HepG2 (cell line): ENCODE data around the gene FDXR. TPM values are rescaled to one million over a fixed set of nuclear protein-coding genes. Genes with fewer than 3 reads are reported as not detected.

Experiments
- ATAC-seq: fragments of 200-7000 bp; cut with Tn5 transposase; 3 replicates; pipeline ENCODE4 v1.9.1; 2020; ENCODE audit warnings: mild to moderate bottlenecking, moderate library complexity
- BruUV-seq: library from RNA; stranded (reverse); fragments of 400-500 nt; replicated peaks from 2 replicates; lab custom pipeline; 2021; lab: Mats Ljungman, UMichigan
- CTCF ChIA-PET: fragments of 300-600 bp; formaldehyde crosslinking; extraction: SDS; loops from one replicate; lab custom pipeline; 2021; ENCODE audit warnings: low total read pairs, inconsistent platforms, low intra/inter-chr PET ratio; lab: Yijun Ruan, JAX
- POLR2A ChIA-PET: fragments of 350-600 bp; sonication (Branson Sonifier 250); formaldehyde crosslinking; loops from one replicate; lab custom pipeline; 2020; ENCODE audit warnings: antibody characterized with exemption, inconsistent platforms; lab: Yijun Ruan, JAX
- DNase-seq: peaks from one replicate; pipeline ENCODE4 v3.0.0-alpha.2; 2015; ENCODE audit warnings: low spot score
- FAIRE-seq: peaks from 3 replicates; lab custom pipeline; 2011; peaks lifted over from hg19 to GRCh38; lab: Jason Lieb, UNC
- H2AFZ ChIP-seq: one replicate; pipeline ENCODE4 v1.6.1; 2011; ENCODE audit warnings: low read length, inconsistent platforms
- H3K27ac ChIP-seq: fragments of 300-600 bp; 3 replicates; pipeline ENCODE4 v1.8.0; 2011; ENCODE audit warnings: mixed run types, mild to moderate bottlenecking, mixed read lengths, low read length, inconsistent platforms; ENCODE audit not compliant: insufficient read depth; ENCODE audit errors: extremely low read length
- H3K27me3 ChIP-seq, 2 experiments: fragments of 200-600 bp in 1 of 2; 2 replicates in 1 of 2; 3 replicates in 1 of 2; pipeline versions ENCODE4 v1.6.0 to v1.8.0; 2011; ENCODE audit warnings: low read length in 2 of 2, mild to moderate bottlenecking in 2 of 2, moderate library complexity in 2 of 2, inconsistent platforms in 1 of 2; ENCODE audit not compliant: insufficient read depth in 2 of 2, control insufficient read depth in 1 of 2
- H3K36me3 ChIP-seq, 2 experiments: fragments of 200-600 bp in 1 of 2; replicated peaks in 1 of 2; 2 replicates in 1 of 2; 3 replicates in 1 of 2; pipeline versions ENCODE4 v1.5.1 to v1.8.0; 2011; ENCODE audit warnings: low read length in 2 of 2, inconsistent platforms in 1 of 2; ENCODE audit not compliant: insufficient read depth in 2 of 2, control insufficient read depth in 1 of 2
- H3K4me1 ChIP-seq: 2 replicates; pipeline ENCODE4 v1.5.1; 2012; ENCODE audit warnings: low read length, inconsistent platforms; ENCODE audit not compliant: insufficient read depth
- H3K4me2 ChIP-seq: 2 replicates; pipeline ENCODE4 v1.6.0; 2011; ENCODE audit warnings: low read depth, low read length, inconsistent platforms
- H3K4me3 ChIP-seq, 3 experiments: fragments of 200-600 bp in 1 of 3; sonication (generic), shearing (Covaris generic) in 1 of 3; replicated peaks in 1 of 3; 2 replicates each; pipeline ENCODE4 v1.5.1; 2011 to 2016; ENCODE audit warnings: low read length in 3 of 3, inconsistent platforms in 2 of 3, low read depth in 2 of 3, mild to moderate bottlenecking in 2 of 3, control low read depth in 1 of 3, mixed read lengths in 1 of 3; ENCODE audit not compliant: insufficient read depth in 1 of 3
- H3K79me2 ChIP-seq: one replicate; pipeline ENCODE4 v1.6.1; 2011; ENCODE audit warnings: low read length, inconsistent platforms; ENCODE audit not compliant: insufficient read depth
- H3K9ac ChIP-seq: 2 replicates; pipeline ENCODE4 v1.6.0; 2011; ENCODE audit warnings: mild to moderate bottlenecking, low read depth, low read length, inconsistent platforms; ENCODE audit not compliant: insufficient read depth
- H3K9me3 ChIP-seq: 2 replicates; pipeline ENCODE4 v1.5.1; 2012; ENCODE audit warnings: mild to moderate bottlenecking, low read length
- H4K20me1 ChIP-seq: 2 replicates; pipeline ENCODE4 v1.6.0; 2011; ENCODE audit warnings: inconsistent platforms, mild to moderate bottlenecking, low read length, moderate library complexity; ENCODE audit not compliant: insufficient read depth
- RXRA ChIP-seq: sonication (generic); formaldehyde crosslinking; IDR thresholded peaks from 2 replicates; pipeline ENCODE4 v1.5.1; 2020; ENCODE audit warnings: missing genetic modification reagents
- ZNF678 ChIP-seq: sonication (generic); formaldehyde crosslinking; IDR thresholded peaks from 2 replicates; pipeline ENCODE4 v1.4.0; 2020; ENCODE audit warnings: mild to moderate bottlenecking, missing genetic modification reagents
- WGBS: methylation state at CpG from one replicate; pipeline ENCODE4 v1.1.6; 2017; ENCODE audit warnings: low lambda C conversion rate; 5-methylcytosine and 5-hydroxymethylcytosine counted together
- in situ Hi-C: cut with HindIII; loops from 2 replicates; pipeline ENCODE4 v1.10.0; 2017; ENCODE audit warnings: low pct_unique_long_range_greater_than_20kb; ENCODE audit not compliant: extremely low pct_ligation_motif_present
- intact Hi-C: fragments of 100-400 bp; cut with micrococcal nuclease; formaldehyde crosslinking; loops from one replicate; pipeline ENCODE4 v1.10.0; 2022; ENCODE audit not compliant: unreplicated experiment
- polyA plus RNA-seq, 8 experiments: library from polyadenylated mRNA; depleted of rRNA in 3 of 8; stranded (reverse) in 7 of 8; unstranded in 1 of 8; fragments of >200 nt; fragmentation: Illumina TruSeq in 4 of 8; extraction: Trizol in 4 of 8; gene quantifications; 2 replicates each; pipeline versions ENCODE4 v1.2.1 to v1.2.3, GENCODE V29; 2011 to 2016; ENCODE audit warnings: low read depth in 4 of 8, missing spikeins in 1 of 8, mixed read lengths in 1 of 8; ENCODE audit not compliant: insufficient read depth in 1 of 8
- total RNA-seq, 5 experiments: library from RNA; depleted of rRNA; stranded (reverse); fragments of >200 nt; fragmentation: Illumina TruSeq; extraction: Trizol; gene quantifications; 2 replicates each; pipeline ENCODE4 v1.2.3, GENCODE V29; 2016; ENCODE audit warnings: low read depth in 1 of 5
- TF ChIP-seq, protein P1 (sequence below): sonication (generic); formaldehyde crosslinking; IDR thresholded peaks from 2 replicates; pipeline ENCODE4 v1.5.0; 2020; ENCODE audit warnings: mild to moderate bottlenecking, missing genetic modification reagents, borderline replicate concordance

Gene FDXR
- total and polyA plus RNA-seq, 2 of the 13 experiments (the other 11 are each of a cell fraction or from before 2014, with no cell fraction given) = 23.4 to 116 TPM

GRCh38 chr17:74843352-74843627, 29.5 kb downstream of the FDXR start:
- Histone ChIP-seq H3K36me3 (no peaks in the 10 kb centered on the region), H3K79me2 (no peaks in the 10 kb centered on the region), H3K9me3 (no peaks in the 10 kb centered on the region), H4K20me1 (no peaks in the 10 kb centered on the region), H3K9ac (no peak overlapping the region), H3K27me3 (peaks cover 0 to 19% of the 10 kb centered on the region in 2 experiments; a peak in 2 of 5 replicates), H3K4me3 (peak overlapping the region in 1 of 3 experiments; percentile 71; a peak in 1 of 6 replicates), H3K27ac (no peak overlapping the region), H2AFZ (no peak overlapping the region), H3K4me2 (no peak overlapping the region), H3K4me1 (peaks cover 16% of the 10 kb centered on the region)
- intact Hi-C loops = loop anchor here (2.0 kb wide), 1 partner anchor 20 kb away; no protein-coding TSS in a partner anchor
- no TSS peak for BruUV-seq
- no peak for FAIRE-seq
- WGBS = no CpG with 5 or more reads among the region's 26 CpGs
- POLR2A ChIA-PET = interaction anchor here (0.6 to 1.9 kb wide), 9 partner anchors 9 to 169 kb away, joined by 3 to 15 read pairs (median 4); partner anchors contain the start of genes FDXR, MRPL58 and RAB37
- in situ Hi-C loops = no loop called here
- ATAC-seq = no peak
- TF ChIP-seq RXRA (CRISPR knock-in tag) = 0 out of 2 replicates have a peak, but pooled peaks have one; percentile 22
- TF ChIP-seq, protein P1, sequence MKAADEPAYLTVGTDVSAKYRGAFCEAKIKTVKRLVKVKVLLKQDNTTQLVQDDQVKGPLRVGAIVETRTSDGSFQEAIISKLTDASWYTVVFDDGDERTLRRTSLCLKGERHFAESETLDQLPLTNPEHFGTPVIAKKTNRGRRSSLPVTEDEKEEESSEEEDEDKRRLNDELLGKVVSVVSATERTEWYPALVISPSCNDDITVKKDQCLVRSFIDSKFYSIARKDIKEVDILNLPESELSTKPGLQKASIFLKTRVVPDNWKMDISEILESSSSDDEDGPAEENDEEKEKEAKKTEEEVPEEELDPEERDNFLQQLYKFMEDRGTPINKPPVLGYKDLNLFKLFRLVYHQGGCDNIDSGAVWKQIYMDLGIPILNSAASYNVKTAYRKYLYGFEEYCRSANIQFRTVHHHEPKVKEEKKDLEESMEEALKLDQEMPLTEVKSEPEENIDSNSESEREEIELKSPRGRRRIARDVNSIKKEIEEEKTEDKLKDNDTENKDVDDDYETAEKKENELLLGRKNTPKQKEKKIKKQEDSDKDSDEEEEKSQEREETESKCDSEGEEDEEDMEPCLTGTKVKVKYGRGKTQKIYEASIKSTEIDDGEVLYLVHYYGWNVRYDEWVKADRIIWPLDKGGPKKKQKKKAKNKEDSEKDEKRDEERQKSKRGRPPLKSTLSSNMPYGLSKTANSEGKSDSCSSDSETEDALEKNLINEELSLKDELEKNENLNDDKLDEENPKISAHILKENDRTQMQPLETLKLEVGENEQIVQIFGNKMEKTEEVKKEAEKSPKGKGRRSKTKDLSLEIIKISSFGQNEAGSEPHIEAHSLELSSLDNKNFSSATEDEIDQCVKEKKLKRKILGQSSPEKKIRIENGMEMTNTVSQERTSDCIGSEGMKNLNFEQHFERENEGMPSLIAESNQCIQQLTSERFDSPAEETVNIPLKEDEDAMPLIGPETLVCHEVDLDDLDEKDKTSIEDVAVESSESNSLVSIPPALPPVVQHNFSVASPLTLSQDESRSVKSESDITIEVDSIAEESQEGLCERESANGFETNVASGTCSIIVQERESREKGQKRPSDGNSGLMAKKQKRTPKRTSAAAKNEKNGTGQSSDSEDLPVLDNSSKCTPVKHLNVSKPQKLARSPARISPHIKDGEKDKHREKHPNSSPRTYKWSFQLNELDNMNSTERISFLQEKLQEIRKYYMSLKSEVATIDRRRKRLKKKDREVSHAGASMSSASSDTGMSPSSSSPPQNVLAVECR = 0 out of 2 replicates have a peak, but pooled peaks have one; percentile 6
- no peak for TF ChIP-seq ZNF678 (CRISPR knock-in tag)
- no peak for DNase-seq
- CTCF ChIA-PET = interaction anchor here (1.1 to 1.2 kb wide), 2 partner anchors 19 to 21 kb away, joined by 8 read pairs; no protein-coding TSS in a partner anchor
